Measurements from ENCODE around the gene ZNF726.
"Not testable (repeated sequence)": the region's sequence is repeated elsewhere in the genome, so short reads cannot be mapped to it uniquely, and the experiment has no call there.

Gene ZNF726

DNA sequence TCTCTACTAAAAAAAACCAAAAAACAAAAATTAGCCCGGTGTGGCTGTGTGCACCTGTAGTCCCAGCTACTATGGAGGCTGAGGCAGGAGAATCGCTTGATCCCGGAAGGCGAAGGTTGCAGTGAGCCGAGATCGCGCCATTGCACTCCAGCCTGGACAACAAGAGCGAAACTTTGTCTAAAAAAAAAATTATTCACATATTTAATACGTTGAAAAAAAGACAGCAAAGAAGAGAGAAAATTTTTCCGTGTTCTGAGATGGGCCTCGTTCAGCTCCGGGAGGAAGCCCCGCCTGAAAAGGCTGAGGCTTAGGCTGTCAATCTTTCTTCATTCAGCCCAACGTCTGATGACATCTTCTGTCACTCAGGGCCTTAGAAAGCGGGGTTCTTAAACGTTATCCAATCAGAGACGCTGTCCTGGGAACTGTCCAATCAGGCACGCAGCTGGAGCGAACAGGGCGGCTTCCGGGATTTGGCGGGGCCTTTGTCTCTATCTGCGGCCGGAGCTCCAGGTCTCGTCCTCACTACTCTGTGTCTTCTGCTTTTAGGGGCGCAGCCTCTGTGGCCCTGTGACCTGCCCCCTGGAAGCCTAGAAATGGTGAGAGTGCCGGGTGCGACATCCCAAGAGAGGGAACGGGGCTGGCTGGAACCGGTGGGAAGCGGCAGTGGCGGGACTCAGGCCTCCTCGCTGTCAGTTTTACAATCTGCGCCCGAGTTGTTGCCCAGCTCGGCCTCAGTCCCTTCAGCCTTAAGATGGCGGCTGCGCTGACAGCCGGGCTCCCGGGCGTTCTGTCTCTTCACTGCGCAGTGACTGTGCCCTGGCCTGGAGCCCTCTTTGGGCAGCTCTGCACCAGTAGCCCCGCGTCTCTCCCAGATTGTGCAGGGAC, at the start of gene ZNF726:
Gene ZNF726, plus strand, starts transcription at position 485 of the 885 bp plus-strand sequence. Its CDS starts 109 bp downstream, at position 594.
- DNase-seq: peak; percentile 80

DNA sequence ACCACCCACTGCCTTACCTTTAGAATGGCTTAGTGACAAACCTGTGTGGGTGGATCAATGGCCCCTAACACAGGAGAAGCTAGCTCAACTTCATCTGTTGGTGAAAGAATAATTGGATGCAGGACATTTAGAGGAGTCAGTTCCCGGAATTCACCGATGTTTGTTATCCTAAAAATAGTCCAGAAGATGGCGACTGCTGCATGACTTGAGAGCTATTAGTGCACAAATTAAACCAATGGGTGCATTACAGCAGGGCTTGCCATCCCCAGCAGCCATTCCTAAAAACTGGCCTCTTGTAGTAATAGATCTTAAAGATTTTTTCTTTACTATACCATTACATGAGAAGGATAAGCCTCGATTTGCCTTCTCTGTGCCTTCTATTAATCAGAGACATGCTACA, 46.8 kb upstream of the ZNF726 start:
- DNase-seq: no peak

DNA sequence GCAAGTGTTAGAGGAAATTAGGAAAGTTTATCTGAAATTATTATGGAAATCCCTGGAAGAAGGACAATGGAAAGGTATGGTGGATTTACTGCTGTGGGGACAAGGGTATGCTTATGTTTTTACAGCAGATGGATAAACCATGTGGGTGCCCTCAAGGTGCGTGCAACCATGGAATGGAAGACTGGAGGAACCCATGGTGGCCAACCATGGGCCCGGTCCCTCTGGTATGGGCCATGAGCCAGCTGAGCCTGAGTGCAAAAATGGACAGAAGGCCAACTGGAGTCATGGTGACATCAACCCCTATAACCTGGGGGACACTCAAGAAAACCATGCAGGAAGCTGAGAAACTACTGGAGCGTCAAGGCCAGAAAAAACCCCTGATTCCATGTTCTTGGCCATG, 46.1 kb upstream of the ZNF726 start:
- DNase-seq: no peak

DNA sequence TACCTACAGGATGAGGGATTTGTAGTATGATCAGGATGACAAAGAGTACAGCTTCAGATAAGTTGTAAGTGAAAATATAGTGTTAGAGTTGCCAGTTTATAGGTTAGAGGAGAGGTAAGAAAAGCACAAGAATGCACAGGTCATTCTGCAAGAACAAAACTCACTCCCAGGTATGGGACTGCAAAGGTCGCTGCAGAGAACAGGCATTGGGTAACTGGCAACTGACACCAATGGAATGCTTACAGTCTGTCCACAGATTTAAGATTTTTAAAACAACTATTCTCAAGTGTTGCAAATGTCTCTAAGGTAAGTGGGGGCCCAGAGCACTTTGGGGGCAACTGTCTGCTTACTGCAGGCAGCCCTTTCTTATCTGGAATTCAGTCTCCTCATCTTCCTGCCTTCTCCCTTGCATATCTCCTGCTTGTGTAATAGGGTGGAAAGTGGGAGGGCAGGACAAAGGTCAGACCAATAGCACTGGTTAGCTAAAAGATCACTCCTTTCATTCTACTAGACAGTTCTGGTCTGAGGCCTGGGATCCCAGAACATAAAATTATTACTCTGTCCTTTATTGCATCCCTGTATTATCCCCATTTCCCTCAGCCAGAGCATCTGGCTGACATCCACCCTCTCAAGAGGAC, 42.3 kb upstream of the ZNF726 start:
- DNase-seq: no peak

DNA sequence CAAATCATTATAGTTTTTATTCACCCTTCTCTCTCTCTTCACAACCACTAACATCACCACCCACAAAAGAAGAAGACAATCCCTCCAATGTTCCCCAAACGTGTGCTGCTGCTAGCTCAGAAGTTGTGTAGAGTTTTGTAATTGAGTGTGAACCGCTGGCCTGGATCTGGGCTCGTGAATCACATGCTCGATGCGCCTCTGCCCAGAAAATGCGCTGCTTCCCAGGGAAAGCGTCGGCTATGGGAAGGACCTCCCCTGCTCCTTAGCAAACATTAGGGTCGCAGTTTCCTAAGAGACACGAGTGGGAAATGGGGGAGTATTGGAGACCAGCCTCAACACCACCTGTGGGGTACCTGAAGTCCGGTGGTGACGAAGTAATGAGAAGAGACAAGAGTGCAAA, 38.4 kb upstream of the ZNF726 start:
- DNase-seq: no peak

DNA sequence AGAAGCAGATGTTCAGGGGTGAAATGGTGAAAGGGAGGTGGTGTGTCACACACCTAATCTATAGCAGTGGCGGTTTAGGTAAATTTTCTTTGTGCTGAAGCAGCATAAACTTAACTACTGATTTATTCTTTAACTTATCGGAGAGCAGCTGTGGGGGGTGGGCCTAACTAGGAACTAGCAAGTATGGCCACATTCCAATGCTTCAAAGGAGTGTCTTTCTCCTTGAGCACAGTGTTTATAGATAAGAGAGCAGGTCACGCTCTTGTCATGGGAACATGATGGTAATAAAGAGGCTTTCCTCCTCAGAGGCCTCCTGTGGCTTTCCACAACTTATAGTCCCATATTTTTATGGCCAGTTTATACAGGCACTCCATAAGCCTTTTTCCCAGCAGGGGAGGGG, 37.9 kb upstream of the ZNF726 start:
- not testable (repeated sequence) for DNase-seq

DNA sequence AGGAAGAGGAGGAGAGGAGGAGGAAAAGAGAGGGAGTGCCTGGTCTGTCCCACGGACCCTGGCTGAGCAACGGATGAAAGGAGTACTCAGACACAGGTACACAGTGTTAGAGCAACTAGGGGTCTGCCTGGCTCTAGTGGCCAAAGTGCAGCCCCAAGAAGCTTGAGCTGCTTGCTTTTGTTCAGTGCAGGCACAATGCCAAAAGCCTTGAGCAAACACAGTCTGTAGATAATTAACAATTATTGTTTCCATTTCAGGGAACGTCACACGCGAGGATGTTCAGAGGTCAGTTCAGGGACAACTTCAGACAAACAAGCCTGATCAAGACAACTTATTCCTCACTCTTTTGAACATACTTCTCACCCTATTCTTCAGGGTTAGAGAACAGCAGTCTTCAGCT, 32.2 kb upstream of the ZNF726 start:
- no peak for DNase-seq

DNA sequence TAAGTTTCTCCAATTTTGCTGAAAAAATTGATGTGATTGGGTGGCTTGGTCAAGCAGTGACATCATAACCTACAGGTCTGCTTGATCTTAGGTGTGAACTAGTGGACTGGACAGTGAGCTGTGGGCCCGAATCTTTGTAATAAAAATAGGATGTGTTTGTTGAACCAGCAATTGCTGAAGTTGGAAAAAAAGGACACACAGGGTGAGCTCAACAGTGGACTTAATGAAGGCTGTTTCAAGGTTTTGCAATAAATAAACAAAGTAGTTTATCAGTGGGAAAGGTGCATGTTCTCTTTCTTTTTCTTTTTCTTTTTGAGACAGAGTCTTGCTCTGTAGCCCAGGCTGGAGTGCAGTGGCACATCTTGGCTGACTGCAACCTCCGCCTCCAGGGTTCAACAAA, 30.3 kb upstream of the ZNF726 start:
- no peak for DNase-seq

DNA sequence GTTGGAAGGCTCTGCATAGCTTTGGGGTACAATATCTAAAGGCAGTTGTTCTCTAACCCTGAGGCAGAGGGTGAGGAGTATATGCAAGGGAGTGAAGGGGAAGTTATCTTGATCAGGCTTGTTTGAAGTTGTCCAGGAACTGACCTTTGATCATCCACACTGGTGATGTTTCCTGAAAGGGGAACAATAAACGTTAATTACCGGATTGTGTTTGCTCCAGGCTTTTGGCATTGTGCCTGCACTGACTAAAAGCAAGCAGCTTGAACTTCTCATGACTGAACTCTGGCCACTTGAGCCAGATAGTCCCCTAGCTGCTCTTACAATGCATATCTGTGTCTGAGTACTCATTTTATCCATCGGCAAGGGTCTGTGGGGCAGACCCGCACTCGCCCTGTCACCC, 27.0 kb upstream of the ZNF726 start:
- no peak for DNase-seq

DNA sequence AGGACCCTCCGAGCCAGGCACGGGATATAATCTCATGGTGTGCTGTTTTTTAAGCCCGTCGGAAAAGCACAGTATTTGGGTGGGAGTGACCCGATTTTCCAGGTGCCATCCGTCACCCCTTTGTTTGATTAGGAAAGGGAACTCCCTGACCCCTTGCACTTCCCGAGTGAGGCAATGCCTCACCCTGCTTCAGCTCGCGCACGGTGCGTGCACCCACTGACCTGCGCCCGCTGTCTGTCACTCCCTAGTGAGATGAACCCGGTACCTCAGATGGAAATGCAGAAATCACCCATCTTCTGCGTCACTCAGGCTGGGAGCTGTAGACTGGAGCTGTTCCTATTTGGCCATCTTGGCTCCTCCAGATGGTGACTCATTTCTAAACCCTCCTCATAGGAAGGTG, 18.6 kb upstream of the ZNF726 start:
- DNase-seq: not testable (repeated sequence)

DNA sequence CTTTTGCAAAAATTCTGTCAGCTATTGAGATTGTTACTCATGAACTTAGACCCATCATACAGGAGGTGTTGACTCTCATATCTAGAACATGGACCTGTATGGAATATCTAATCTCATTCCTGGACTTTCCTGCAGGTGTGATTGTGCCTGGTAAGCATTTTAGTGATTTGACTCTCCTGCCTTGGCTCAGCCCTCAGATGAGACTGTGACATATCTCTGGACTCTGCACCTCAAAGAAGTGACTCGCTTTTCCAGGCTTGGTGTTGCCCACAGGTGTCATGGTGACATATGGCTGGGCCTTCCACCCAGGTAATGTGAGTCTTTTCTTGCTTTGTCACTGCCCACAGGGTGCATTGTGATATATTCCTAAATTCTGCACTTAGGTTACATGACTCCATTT, 17.8 kb upstream of the ZNF726 start:
- no peak for DNase-seq

DNA sequence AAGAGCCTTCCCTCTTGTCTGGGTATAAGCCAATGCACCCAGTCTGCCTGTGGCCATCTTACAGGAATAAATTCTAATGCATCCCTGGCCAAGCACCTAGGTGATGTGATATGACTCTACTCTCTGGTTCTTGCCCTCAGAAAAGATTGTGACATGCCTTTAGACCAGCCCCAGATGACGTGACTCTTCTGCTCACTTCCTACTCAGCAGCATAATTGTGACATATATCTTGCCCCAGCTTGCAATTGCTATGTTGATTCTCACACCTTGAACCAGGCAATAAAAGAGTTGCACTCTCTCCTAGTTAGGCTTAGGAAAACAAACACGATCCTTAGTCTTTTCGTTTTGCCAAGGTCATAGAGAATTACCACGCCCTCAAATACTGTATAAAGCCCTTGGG, 13.3 kb upstream of the ZNF726 start:
- DNase-seq: no peak

DNA sequence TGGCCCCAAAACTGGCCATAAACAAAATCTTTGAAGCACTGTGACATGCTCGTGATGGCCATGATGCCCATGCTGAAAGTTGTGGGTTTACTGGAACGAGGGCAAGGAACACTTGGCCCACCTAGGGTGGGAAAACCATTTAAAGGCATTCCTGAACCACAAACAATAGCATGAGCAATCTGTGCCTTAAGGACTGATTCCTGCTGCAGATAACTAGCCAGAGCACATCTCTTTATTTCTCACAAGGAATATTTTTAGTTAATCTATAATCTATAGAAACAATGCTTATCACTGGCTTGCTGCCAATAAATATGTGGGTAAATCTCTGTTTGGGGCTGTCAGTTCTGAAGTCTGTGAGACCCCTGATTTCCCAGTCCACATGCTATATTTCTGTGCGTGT, 10.3 kb upstream of the ZNF726 start:
- DNase-seq: no peak

DNA sequence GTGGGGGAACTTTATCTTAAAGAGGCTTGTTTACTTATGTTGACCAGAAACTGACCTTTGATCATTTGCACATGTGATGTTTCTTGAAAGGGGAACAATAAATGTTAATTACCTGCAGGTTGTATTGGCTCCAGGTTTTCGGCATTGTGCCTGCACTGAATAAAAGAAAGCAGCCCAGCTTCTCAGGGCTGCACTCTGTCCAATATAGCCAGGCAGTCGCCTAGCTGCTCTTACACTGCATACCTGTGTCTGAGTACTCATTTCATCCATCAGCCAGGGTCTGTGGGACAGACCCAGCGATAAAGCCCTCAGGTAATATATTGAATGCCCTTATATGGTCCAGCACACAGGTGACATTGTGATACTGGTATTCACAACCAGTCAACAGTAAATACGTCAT, 8.9 kb upstream of the ZNF726 start:
- DNase-seq: no peak

DNA sequence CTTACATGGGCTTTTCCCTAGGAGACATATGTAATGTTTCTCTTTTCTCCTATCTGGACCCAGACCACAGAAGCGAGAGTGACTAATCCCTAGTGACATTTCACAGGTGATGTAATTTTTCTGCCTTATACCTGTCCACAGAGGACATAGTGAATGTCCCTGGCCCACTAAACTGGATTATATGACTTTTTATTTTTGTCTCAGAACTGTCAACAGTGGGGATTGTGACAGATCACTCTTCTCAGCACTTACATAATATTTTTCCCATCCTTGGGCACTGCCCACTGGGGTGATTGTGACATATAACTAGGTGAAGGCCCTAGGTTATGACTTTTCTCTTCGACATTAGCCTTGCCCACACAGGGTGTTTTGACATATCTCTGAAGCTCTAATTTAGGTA, 7.9 kb upstream of the ZNF726 start:
- DNase-seq: no peak

DNA sequence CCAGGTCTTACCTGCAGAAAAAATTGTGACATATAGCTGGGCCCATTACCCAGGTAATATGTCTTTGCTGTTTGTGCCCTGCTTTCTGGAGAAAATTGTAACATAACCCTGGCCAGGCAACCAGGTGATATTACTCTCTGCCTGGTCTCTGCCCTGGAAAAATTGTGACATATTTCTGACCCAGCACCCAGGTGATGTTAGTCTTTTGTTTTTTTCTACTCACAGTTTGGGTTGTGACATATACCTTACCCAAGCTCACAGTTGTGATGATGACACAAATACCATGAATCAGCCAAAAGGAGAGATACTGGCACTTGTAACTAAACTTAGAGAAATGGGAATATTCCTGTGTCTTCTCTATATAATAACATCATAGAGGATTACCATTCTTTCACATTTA, 6.5 kb upstream of the ZNF726 start:
- DNase-seq: no peak

DNA sequence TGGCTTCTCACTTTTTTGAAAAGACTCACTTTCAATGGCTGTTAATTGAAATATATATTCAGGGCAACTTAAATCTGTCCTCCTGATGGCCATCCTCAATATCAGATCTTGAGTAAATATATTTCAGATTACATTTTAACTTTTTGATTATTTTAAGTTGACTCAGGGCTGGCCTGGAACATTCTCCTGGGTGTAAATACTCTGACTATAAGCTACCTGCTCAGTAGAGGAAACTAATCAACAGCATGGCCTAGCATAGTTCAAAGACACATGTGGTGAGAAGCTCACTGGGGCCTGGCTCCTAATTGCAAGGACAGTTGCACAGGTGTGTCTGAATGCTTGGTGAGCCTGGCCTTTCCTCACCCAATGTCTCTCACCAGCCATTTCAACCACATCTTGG, 5.5 kb upstream of the ZNF726 start:
- DNase-seq: no peak

DNA sequence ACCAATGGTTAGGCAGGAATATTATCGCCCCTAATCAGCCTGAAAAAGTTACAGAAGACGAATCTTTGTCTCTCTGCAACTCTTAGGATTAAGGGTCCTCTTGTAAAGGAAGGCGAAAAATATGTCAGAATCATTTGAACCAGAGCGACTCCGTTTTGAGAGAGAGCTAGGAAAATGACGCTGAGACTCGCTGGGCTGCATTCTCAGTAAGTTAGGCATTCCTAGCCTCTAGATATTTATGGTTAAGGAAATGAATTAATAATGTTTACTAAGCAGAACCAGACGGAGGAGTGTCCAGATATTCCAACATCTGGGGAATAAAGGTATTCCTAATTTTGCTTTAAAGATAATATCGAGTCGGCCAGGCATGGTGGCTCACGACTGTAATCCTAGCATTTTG, 755 bp upstream of the ZNF726 start:
- no peak for DNase-seq

DNA sequence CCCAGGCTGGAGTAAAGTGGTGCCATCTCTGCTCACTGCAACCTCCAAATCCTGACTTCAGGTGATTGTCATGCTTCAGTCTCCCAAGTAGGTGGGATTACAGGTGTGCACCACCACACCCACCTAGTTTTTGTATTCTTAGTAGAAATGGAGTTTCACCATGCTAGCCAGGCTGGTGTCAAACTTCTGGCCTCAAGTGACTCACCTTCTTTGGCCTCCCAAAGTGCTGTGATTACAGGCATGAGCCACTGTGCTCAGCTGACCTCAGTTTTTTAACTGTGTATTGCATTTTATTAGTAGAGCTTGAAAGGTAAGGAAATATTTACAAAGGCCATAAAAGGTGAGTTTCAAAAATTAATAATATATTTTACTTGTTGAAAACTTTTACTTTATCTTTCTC, 2.3 kb downstream of the ZNF726 start:
- no peak for DNase-seq

DNA sequence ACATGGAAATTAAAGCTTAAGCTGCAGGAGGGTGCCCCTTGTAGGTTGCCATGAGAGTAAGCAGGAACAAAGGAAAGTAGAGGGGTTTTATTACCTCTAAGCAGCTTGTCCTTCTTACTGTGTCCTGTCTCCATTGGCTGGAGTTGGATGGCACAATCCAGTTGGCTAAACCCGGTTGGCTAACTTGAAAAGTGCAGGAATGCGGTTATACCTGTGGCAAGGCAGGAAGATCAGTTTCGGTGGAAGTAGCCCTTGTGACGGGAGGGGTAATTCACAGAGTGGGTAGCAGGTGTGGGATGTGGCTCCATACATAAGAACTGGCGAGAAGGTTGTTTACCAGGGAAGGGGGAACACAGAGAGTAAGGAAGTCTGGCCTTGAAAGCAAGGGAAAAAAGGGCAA, 3.2 kb downstream of the ZNF726 start:
- no peak for DNase-seq

DNA sequence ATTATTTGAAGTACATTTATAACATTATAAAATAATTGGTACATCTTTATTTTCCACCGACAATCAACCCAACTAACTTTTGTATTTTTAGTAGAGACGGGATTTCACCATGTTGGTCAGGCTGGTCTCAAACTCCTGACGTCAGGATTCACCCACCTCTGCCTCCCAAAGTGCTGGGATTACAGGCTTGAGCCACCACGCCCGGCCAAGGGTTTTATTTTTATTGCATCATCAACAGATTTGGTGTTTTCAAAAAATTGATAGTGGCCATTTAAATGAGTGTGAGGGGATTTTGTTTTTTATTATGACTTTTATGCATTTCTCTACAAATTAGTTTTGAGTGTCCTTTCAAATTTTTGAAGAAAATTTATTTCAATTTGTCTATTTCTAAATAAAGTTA, 10.6 kb downstream of the ZNF726 start:
- DNase-seq: no peak

DNA sequence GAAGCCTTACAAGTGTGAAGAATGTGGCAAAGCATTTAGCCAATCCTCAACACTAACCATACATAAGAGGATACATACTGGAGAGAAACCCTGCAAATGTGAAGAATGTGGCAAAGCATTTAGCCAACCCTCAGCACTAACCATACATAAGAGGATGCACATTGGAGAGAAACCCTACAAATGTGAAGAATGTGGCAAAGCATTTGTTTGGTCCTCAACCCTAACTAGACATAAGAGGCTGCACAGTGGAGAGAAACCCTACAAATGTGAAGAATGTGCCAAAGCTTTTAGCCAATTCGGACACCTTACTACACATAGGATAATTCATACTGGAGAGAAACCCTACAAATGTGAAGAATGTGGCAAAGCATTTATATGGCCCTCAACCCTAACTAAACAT, 18.2 kb downstream of the ZNF726 start:
- DNase-seq: no peak

DNA sequence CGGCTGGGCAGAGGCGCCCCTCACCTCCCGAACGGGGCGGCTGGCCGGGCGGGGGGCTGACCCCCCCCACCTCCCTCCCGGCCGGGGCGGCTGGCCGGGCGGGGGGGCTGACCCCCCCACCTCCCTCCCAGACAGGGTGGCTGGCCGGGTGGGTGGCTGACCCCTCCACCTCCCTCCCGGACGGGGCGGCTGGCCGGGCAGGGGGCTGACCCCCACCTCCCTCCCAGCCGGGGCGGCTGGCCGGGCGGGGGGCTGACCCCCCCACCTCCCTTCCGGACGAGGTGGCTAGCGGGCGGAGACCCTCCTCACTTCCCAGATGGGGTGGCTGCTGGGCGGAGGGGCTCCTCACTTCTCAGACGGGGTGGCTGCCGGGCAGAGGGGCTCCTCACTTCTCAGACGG, 22.3 kb downstream of the ZNF726 start:
- DNase-seq: not testable (repeated sequence)

DNA sequence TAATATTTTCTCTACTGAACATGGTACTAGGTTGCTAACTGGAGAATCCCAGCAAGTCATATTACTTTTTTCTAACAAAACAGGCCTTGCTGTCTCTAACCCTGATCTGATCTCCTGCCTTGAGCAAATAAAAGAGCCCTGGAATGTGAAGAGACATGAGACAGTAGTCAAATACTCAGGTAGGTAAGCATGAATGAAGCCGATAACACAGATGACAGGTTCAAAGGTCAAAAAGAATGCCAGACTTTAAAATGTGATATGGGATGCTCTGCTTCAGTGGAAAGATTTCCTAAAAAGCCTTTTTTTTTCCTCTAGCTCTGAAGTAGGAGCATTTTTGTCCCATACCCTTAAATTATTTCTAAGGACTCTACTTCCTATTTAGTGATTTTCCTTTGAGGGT, 28.7 kb downstream of the ZNF726 start:
- DNase-seq: no peak

DNA sequence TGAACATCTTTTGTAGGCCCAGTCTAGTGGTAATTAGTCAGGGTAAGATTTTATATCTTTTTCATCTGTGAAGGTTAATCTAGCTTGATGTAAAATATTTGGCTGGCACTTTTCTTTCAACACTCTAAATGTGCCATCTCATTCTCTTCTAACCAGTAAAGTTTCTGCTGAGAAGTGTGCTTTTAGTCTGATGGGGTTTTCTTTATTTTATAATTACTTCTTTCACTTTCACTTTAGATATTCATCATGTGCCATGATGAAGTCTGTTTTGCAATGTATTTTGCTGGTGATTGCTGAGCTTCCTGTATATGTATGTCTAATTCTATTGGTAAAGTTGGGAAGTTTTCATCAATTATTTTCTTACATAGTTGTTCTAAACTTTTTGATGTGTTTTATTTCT, 31.9 kb downstream of the ZNF726 start:
- no peak for DNase-seq

Data from activated CD4-positive, CD25-positive, alpha-beta regulatory T cell treated with anti-CD3 and anti-CD28 coated beads, Interleukin-2, amount 50 U/mL, for 72 hours (primary cell).